Glutamatergic neuron (in vitro differentiated cells): ENCODE measurements around the gene ZNF490. TPM values are rescaled to one million over a fixed set of nuclear protein-coding genes. Genes with fewer than 3 reads are reported as not detected.

Source experiments
- DNase-seq: peaks from one replicate; pipeline ENCODE4 v3.0.0; 2022
- H3K27ac Mint-ChIP-seq: one replicate; pipeline ENCODE4 v1.8.0; 2020; ENCODE audit warnings: mild to moderate bottlenecking, mixed read lengths, inconsistent platforms; ENCODE audit not compliant: unreplicated experiment
- H3K27me3 Mint-ChIP-seq: one replicate; pipeline ENCODE4 v1.8.0; 2020; ENCODE audit warnings: mild to moderate bottlenecking, moderate library complexity, mixed read lengths, inconsistent platforms; ENCODE audit not compliant: unreplicated experiment
- H3K36me3 Mint-ChIP-seq: one replicate; pipeline ENCODE4 v1.8.0; 2020; ENCODE audit warnings: mild to moderate bottlenecking, mixed read lengths, inconsistent platforms; ENCODE audit not compliant: unreplicated experiment
- H3K4me1 Mint-ChIP-seq: one replicate; pipeline ENCODE4 v1.8.0; 2020; ENCODE audit warnings: mild to moderate bottlenecking, low read depth, mixed read lengths, inconsistent platforms; ENCODE audit not compliant: unreplicated experiment
- H3K4me3 Mint-ChIP-seq: one replicate; pipeline ENCODE4 v1.8.0; 2020; ENCODE audit warnings: mild to moderate bottlenecking, mixed read lengths, inconsistent platforms; ENCODE audit not compliant: unreplicated experiment
- H3K9me3 Mint-ChIP-seq: one replicate; pipeline ENCODE4 v1.8.0; 2020; ENCODE audit warnings: mild to moderate bottlenecking, moderate library complexity, mixed read lengths, inconsistent platforms; ENCODE audit not compliant: unreplicated experiment
- total RNA-seq: library from RNA; stranded (reverse); fragmentation: NEBNext Ultra II Directional; extraction: Animal tissue kit (Norgen Biotek cat#: 25700); gene quantifications from one replicate; pipeline ENCODE4 v1.2.1, GENCODE V29; 2021; ENCODE audit not compliant: unreplicated experiment
- TF ChIP-seq, protein P1 (sequence below): fragments of 200-600 bp; sonication (generic); IDR thresholded peaks from one replicate; pipeline ENCODE4 v1.5.0; 2021; ENCODE audit not compliant: partially characterized antibody, unreplicated experiment

ZNF490 gene
- total RNA-seq, 1 donor from 2014 or later: 8.0 TPM

DNA sequence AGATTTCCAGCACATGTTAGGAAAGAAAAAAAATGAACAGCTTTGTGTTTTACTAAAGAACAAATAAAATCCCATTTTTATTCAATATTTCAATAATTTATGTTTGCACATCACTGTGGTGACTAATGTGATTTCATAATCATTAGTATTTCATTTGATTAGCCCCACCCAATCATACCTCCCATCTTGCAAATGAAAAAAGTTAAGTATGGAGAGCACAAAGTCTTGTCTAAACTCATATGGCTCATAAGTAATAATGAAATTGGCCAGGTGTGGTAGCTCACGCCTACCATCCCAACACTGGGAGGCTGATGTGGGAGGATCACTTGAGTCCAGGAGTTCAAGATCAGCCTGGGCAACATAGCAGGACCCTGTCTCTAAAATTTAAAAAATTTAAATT is 3.8 kb downstream of the ZNF490 start:
- H3K27ac Mint-ChIP-seq: no peak overlapping the region
- TF ChIP-seq, protein P1, sequence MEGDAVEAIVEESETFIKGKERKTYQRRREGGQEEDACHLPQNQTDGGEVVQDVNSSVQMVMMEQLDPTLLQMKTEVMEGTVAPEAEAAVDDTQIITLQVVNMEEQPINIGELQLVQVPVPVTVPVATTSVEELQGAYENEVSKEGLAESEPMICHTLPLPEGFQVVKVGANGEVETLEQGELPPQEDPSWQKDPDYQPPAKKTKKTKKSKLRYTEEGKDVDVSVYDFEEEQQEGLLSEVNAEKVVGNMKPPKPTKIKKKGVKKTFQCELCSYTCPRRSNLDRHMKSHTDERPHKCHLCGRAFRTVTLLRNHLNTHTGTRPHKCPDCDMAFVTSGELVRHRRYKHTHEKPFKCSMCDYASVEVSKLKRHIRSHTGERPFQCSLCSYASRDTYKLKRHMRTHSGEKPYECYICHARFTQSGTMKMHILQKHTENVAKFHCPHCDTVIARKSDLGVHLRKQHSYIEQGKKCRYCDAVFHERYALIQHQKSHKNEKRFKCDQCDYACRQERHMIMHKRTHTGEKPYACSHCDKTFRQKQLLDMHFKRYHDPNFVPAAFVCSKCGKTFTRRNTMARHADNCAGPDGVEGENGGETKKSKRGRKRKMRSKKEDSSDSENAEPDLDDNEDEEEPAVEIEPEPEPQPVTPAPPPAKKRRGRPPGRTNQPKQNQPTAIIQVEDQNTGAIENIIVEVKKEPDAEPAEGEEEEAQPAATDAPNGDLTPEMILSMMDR: no peak
- H3K9me3 Mint-ChIP-seq: peaks cover 9% of the 10 kb centered on the region
- peaks cover 3% of the 10 kb centered on the region for H3K36me3 Mint-ChIP-seq
- H3K4me1 Mint-ChIP-seq: no peaks in the 10 kb centered on the region
- DNase-seq: no peak
- H3K4me3 Mint-ChIP-seq: no peak overlapping the region
- H3K27me3 Mint-ChIP-seq: peaks cover 5% of the 10 kb centered on the region

DNA sequence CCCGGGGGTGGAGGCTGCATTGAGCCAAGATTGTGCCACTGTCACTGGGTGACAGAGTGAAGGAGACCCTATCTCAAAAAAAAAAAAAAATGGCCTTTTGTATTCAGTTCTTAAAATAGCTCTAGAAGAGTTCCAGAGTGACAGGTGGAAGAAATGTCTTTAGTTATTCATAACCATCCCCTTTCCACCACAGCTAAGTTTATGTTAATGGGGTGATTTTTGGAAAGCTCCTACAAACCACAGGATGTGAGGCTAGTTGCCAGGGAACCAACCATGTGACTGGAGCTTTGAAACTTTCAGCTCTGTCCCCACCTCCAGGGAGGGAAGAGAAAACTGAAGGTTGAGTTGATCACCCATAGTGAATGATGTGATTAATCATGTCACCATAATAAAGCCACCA is 6.9 kb downstream of the ZNF490 start:
- Mint-ChIP-seq H3K36me3 (peaks cover 4% of the 10 kb centered on the region), H3K9me3 (peaks cover 1% of the 10 kb centered on the region), H3K4me1 (no peaks in the 10 kb centered on the region), H3K27me3 (no peaks in the 10 kb centered on the region), H3K27ac (no peak overlapping the region), H3K4me3 (no peak overlapping the region)
- DNase-seq: no peak
- TF ChIP-seq, protein P1: no peak

DNA sequence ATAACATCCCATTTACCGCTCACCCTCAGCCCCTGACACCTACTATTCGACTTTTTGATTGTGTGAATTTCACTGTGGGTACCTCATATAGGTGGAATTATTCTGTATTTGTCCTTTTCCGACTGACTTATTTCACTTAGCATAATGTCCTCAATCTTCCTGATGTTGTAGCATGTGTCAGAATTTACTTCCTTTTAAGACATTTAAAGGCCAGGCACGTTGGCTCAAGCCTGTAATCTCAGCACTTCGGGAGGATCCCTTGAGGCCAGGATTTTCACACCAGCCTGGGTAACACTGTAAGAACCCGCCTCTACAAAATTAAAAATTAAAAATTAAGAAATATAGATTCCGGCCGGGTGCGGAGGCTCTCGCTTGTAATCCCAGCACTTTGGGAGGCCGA is 13.0 kb downstream of the ZNF490 start:
- H3K4me3 Mint-ChIP-seq: no peak overlapping the region
- TF ChIP-seq, protein P1: no peak
- DNase-seq: no peak
- H3K27me3 Mint-ChIP-seq: no peaks in the 10 kb centered on the region
- peaks cover 4% of the 10 kb centered on the region for H3K36me3 Mint-ChIP-seq
- no peaks in the 10 kb centered on the region for H3K4me1 Mint-ChIP-seq
- peaks cover 1% of the 10 kb centered on the region for H3K9me3 Mint-ChIP-seq
- no peak overlapping the region for H3K27ac Mint-ChIP-seq

DNA sequence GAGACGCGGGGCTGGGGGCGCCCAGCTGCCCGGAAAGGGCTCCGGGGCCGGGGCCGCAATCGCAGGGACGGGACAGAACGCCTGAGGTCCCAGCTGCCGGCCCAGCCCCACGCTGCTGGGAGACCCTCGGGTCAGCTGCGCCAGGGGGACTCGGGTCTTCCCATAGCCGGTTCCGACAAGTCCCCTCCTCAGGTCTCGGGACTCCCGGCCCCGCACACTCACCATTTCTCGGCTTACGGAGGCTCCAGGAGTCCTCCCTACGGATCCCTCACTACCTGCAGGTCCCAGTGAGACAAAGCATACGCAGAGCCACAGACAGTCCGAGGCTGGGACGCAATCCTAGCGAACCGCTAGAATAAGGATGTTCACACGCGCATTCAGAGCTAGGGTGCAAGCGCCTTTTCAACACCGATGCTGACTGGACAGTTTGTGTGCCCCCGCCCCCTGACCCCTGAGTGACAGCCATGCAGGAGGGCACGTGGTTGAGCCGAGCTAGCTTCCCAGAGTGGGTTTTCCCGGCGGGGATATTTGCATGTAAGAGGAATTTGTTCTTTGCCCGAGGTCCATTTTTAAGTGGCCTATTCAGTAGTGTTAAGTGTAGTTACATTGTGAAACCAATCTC is 13.6 kb downstream of the ZNF490 start:
- TF ChIP-seq, protein P1: no peak
- Mint-ChIP-seq H3K9me3 (peaks cover 4% of the 10 kb centered on the region), H3K36me3 (peaks cover 3% of the 10 kb centered on the region), H3K4me3 (no peak overlapping the region), H3K27ac (no peak overlapping the region), H3K4me1 (no peaks in the 10 kb centered on the region), H3K27me3 (no peaks in the 10 kb centered on the region)
- no peak for DNase-seq

DNA sequence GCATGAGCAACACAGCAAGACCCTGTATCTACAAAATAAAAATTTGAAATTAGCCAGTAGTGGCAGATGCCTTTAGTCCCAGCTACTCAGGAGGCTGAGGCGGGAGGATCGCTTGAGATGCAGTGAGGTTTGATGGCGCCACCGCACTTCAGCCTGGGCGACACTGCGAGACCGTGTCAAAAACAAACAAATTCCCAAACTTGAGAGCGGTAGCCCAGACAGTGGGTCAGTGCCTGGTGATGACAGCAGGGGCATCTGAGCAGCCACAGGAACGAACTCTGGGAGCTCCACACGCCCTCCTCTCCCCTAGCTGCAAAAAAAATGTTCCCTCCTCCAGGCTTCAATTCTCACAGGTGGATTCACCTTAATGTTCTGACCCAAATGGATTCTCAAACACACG is 14.1 kb downstream of the ZNF490 start:
- H3K36me3 Mint-ChIP-seq: no peaks in the 10 kb centered on the region
- no peak overlapping the region for H3K27ac Mint-ChIP-seq
- TF ChIP-seq, protein P1: no peak
- no peak for DNase-seq
- H3K27me3 Mint-ChIP-seq: no peaks in the 10 kb centered on the region
- no peak overlapping the region for H3K4me3 Mint-ChIP-seq
- H3K9me3 Mint-ChIP-seq: peaks cover 4% of the 10 kb centered on the region
- no peaks in the 10 kb centered on the region for H3K4me1 Mint-ChIP-seq
